ENCODE results near the gene RPL36.

Gene RPL36

DNA sequence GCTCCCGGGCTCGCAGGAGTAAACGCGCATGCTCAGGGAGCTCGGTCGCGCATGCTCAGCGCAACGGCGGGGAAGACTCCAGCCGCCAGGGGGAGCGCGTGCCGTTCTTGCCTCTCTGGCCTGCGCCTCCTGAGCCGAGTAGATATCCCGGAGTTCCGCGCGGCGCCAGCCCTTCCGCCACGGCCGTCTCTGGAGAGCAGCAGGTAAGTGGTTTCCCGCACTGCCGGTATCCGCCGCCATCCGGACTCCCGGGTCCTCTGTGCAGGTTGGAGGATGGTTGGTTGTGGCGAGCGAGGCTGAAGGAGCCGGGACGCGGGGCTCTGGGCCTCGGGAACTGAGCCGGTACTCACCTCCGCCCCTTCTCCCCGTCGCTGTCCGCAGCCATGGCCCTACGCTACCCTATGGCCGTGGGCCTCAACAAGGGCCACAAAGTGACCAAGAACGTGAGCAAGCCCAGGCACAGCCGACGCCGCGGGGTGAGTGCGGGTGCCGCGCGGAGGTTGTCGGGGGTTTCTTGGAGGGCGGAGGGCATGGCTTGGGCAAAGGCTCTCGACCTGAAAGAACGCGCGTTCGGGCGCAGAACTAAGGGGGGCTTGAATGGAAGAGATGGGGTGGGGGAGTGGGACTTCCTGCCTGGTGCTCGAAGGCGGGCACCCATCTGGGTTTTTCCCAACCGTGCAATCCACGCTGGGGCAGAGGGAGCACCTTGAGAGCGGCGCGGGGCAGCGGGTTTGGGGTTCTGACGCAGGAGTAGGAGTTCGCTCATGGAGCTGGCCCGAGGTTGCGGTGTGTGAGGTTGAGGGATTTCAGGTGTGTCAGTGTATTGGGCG lies at the start of gene RPL36:
RPL36 (plus strand) TSS at position 171 of the 830 bp plus-strand sequence; CDS start at position 384, 213 bp downstream.
- in situ Hi-C loops (cut with HindIII; ENCODE audit: low pct_ligation_motif_present, low sequenced_read_pairs), result no loop called here
- H3K27ac ChIP-seq, result peak within 1 kb of the TSS; percentile 86
- peaks cover 43% of the 10 kb centered on the region for H3K36me3 ChIP-seq (replicated peaks)

GRCh38 chr19:5641171-5641570 lies 48.9 kb upstream of the RPL36 start:
- Histone ChIP-seq H3K36me3 (replicated peaks) (peaks cover 40% of the 10 kb centered on the region), H3K27ac (no peak overlapping the region), H3K4me3 (ENCODE audit: low read depth, low read length) (no peak overlapping the region), H3K27me3 (replicated peaks) (no peaks in the 10 kb centered on the region)
- in situ Hi-C loops (cut with HindIII; ENCODE audit: low pct_ligation_motif_present, low sequenced_read_pairs), result no loop called here
- TF ChIP-seq, protein P1, sequence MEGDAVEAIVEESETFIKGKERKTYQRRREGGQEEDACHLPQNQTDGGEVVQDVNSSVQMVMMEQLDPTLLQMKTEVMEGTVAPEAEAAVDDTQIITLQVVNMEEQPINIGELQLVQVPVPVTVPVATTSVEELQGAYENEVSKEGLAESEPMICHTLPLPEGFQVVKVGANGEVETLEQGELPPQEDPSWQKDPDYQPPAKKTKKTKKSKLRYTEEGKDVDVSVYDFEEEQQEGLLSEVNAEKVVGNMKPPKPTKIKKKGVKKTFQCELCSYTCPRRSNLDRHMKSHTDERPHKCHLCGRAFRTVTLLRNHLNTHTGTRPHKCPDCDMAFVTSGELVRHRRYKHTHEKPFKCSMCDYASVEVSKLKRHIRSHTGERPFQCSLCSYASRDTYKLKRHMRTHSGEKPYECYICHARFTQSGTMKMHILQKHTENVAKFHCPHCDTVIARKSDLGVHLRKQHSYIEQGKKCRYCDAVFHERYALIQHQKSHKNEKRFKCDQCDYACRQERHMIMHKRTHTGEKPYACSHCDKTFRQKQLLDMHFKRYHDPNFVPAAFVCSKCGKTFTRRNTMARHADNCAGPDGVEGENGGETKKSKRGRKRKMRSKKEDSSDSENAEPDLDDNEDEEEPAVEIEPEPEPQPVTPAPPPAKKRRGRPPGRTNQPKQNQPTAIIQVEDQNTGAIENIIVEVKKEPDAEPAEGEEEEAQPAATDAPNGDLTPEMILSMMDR (IDR thresholded peaks at IDR 0.05; ENCODE audit: low read depth, low read length, missing control alignments), result no peak
- DNase-seq, result no peak

More for the DNA sequence above, at the start of gene RPL36:
- DNase-seq, result peak; percentile 95
- TF ChIP-seq, protein P1 (IDR thresholded peaks at IDR 0.05; ENCODE audit: low read depth, low read length, missing control alignments), result peak; percentile 98
- Histone ChIP-seq H3K4me3 (ENCODE audit: low read depth, low read length) (peak within 1 kb of the TSS; percentile 97), H3K27me3 (replicated peaks) (no peaks in the 10 kb centered on the region)

DNA sequence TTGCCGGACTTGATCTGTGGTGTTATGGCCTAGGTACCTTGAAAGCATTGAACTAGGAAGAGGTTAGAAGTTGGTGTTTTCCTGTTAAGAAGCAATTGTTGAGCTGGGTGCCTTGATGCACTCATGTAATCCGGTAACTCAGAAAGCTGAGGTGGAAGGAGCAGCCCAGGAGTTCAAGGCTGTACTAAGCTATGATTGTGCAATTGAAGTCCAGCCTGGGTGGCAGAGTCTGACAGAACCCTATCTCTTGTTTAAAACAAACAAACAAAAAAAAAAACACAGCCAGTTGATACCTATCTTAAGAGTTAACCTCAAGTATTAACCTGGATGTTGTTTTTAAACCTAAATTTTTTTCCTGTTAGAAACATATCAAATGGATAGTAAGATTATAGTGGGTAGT lies 47.9 kb upstream of the RPL36 start:
- Histone ChIP-seq H3K27ac (no peak overlapping the region), H3K36me3 (replicated peaks) (peaks cover 50% of the 10 kb centered on the region), H3K27me3 (replicated peaks) (no peaks in the 10 kb centered on the region), H3K4me3 (ENCODE audit: low read depth, low read length) (no peak overlapping the region)
- in situ Hi-C loops (cut with HindIII; ENCODE audit: low pct_ligation_motif_present, low sequenced_read_pairs), result no loop called here
- no peak for DNase-seq
- TF ChIP-seq, protein P1 (IDR thresholded peaks at IDR 0.05; ENCODE audit: low read depth, low read length, missing control alignments), result no peak

DNA sequence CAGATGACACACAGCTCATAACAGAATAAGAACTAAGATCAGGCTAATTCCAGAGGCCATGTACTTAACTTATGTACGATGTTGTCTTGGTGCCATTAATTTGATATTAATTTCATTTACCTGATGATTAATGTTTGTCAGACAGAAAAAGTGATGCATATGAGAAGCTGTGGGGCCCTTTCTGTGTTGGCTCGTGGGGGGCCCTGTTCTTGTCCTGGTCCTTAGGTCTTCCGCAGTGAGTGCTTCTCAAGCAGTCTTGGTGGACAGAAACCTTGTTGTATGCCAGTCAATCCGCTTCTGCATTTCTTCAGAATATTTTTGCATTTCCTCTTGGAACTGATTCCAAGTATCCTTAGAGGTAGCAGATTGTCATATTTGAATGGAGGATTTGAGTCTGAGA lies 47.0 kb upstream of the RPL36 start:
- Histone ChIP-seq H3K4me3 (ENCODE audit: low read depth, low read length) (no peak overlapping the region), H3K27me3 (replicated peaks) (no peaks in the 10 kb centered on the region), H3K27ac (no peak overlapping the region), H3K36me3 (replicated peaks) (peaks cover 58% of the 10 kb centered on the region)
- TF ChIP-seq, protein P1 (IDR thresholded peaks at IDR 0.05; ENCODE audit: low read depth, low read length, missing control alignments), result no peak
- in situ Hi-C loops (cut with HindIII; ENCODE audit: low pct_ligation_motif_present, low sequenced_read_pairs), result no loop called here
- no peak for DNase-seq

DNA sequence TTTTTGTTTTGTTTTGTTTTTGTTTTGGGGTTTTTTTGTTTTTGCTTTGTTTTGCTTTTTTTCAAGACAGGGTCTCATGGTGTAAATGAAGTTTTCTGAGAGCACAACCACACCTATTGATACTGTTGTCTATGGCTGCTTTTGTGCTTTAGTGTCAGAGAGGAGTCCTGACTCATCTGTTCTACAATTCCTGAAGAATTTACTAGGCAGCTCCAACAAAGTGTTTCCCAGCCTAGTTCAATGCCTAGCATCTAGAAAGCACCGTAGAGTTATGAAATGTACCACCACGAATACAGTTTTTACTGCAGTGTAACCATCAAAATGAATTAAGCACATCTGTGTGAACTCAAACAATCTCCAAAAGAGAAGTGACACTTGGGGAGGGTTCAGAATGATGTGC lies 46.1 kb upstream of the RPL36 start:
- in situ Hi-C loops (cut with HindIII; ENCODE audit: low pct_ligation_motif_present, low sequenced_read_pairs), result no loop called here

More for the DNA sequence above, 46.1 kb upstream of the RPL36 start:
- Histone ChIP-seq H3K27me3 (replicated peaks) (no peaks in the 10 kb centered on the region), H3K4me3 (ENCODE audit: low read depth, low read length) (no peak overlapping the region), H3K27ac (no peak overlapping the region), H3K36me3 (replicated peaks) (peaks cover 64% of the 10 kb centered on the region)
- no peak for DNase-seq
- TF ChIP-seq, protein P1 (IDR thresholded peaks at IDR 0.05; ENCODE audit: low read depth, low read length, missing control alignments), result no peak
